ENCODE data around the gene GRIA3.

- TF ChIP-seq CTCF (conservative IDR thresholded peaks at IDR 0.05; ENCODE audit: low read length) (no peak), EZH2phosphoT487 (IDR thresholded peaks at IDR 0.05; ENCODE audit: borderline replicate concordance, low read depth, low read length) (no peak)
Measured at GRCh38 chrX:123350226-123350625, 166.1 kb downstream of the GRIA3 start.

Measured in OCI-LY7 (cell line).